Forelimb muscle (tissue), 1 donor: ENCODE measurements around the gene MRPL40. TPM values are rescaled to one million over a fixed set of nuclear protein-coding genes. Genes with fewer than 3 reads are reported as not detected.

Experiments used
- DNase-seq: peaks from one replicate; pipeline ENCODE4 v3.0.0-alpha.2; 2013; ENCODE audit warnings: low read depth
- polyA plus RNA-seq: library from polyadenylated mRNA; unstranded; fragments of 120-200 nt; gene quantifications from one replicate; pipeline ENCODE4 v1.2.1, GENCODE V29; 2013; ENCODE audit not compliant: insufficient read length

MRPL40 gene
- polyA plus RNA-seq, 1 donor, result 29.0 TPM

GRCh38 chr22:19480789-19481188 is 48.4 kb downstream of the MRPL40 start:
- DNase-seq, result no peak

DNA sequence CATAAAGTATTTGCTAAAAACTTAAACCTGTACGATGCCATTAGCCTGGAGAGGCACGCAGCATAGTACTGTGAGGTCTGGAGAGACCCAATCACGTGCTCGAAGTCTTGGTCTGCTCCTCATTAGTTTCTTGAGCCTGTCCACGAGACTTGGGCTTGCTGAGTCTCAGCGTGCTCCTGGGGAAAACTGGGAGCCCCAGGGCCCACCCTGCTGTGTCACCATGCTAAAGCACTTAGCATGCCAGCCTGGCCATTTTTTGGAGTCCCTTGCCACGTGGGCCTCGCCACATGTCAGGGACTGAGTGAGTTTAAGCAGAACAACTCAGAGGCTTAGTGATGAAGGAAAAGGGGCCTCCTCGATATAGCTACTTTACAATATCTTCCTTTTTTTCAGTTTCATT is 50.0 kb downstream of the MRPL40 start:
- DNase-seq, result no peak

DNA sequence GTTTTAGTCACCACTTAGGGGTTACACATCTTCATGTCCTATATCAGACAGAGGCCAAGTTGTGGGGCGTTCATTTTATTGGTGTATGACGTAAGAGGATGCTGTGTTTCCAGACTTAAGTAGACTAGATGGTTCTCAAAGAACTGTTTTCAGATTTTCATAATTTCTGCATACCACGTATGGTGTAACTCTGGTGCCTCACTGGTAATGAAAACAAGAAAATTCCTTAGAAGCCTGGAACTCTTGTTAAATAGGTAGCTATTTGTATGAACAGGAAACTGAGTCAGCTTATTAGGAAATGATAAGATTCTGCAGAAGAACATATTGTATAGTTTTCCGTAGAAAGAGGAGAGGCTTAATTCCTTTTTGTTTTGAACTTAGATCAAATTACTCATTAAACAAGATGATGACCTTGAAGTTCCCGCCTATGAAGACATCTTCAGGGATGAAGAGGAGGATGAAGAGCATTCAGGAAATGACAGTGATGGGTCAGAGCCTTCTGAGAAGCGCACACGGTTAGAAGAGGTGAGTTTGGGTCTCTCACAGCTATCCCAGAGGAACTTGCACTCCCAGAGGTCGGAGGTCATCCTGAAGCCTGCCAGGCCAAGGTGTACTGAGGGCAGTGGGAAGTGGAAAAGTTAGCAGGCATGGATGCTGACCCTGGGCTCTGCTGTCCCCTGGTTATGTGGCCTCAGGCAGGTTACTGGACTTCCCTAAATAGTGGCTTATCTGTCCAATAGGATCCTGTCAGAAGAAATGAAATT is 51.3 kb downstream of the MRPL40 start:
- DNase-seq, result no peak

Other genes with a start within 250 kb of the MRPL40 start
- 29.9 TPM for gene CLTCL1, start 140.8 kb upstream of the MRPL40 start, polyA plus RNA-seq
- gene HIRA, start 812 bp upstream of the MRPL40 start, polyA plus RNA-seq, result 17.4 TPM
- gene C22orf39, start 15.2 kb downstream of the MRPL40 start, polyA plus RNA-seq, result 31.4 TPM
- gene UFD1, start 46.6 kb downstream of the MRPL40 start, polyA plus RNA-seq, result 40.7 TPM
- gene CDC45, start 47.4 kb downstream of the MRPL40 start, polyA plus RNA-seq, result 4.9 TPM
- gene CLDN5, start 91.9 kb downstream of the MRPL40 start, polyA plus RNA-seq, result 51.5 TPM